ENCODE measurements around the gene SNX7. TPM values are rescaled to one million over a fixed set of nuclear protein-coding genes. Genes with fewer than 3 reads are reported as not detected.

SNX7 gene
- total and polyA plus RNA-seq, 2 donors (not counting 3 experiments of a cell fraction or from before 2014, with no cell fraction given) = 22.4 to 37.9 TPM

DNA sequence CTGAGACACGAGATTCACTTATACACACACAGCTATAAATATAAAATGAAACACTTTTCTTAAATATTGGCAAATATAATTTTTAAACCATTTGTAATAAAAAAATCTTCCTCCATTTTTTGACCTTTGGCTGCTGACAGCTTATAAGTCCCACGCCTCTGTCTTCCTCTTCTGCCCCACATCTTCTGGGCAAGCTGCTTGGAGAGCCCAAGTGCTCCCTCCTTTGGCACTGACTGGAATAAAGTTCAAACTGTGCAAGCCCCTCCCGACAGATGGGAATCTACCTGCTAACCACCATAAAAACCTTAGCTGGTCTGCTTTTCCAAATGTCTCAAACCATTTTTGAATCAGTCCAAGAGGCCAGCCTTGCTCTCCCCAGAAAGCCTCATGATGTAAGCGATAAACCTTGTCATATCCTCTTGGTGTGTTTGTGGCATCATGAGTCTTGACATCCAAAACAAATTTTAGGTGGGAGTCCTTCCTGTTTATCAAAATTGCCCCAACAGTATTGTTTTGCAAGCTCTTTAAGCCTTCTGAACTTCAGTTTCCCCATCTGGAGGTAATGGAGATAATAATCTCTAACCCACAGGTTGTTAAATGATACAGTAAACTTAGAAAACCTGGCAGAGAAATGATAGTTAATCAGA is 99.8 kb downstream of the SNX7 start:
- DNase-seq (ENCODE audit: low read depth, low spot score) (no peak), FAIRE-seq (no peak)
- H3K27me3 ChIP-seq (ENCODE audit: control insufficient read depth in 2 of 2, insufficient read depth in 2 of 2, low read length in 2 of 2) = no peaks in the 10 kb centered on the region
- no TSS peak for BruUV-seq (replicated peaks)
- CTCF ChIA-PET = interaction anchor here (1.1 to 5.9 kb wide), 2 partner anchors 10 to 13 kb away, joined by 3 to 41 read pairs; no protein-coding TSS in a partner anchor
- no peak overlapping the region for H3K27ac ChIP-seq (ENCODE audit: insufficient read depth, low read depth, low read length)
- TF ChIP-seq, protein P1, sequence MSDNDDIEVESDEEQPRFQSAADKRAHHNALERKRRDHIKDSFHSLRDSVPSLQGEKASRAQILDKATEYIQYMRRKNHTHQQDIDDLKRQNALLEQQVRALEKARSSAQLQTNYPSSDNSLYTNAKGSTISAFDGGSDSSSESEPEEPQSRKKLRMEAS (IDR thresholded peaks at IDR 0.05; ENCODE audit: insufficient read depth, insufficient read length) = no peak
- no peak for TF ChIP-seq POLR2A (IDR thresholded peaks at IDR 0.05; ENCODE audit: low read depth, low read length)
- no peak for TF ChIP-seq EZH2 (IDR thresholded peaks at IDR 0.05; ENCODE audit: borderline replicate concordance, low read depth, low read length, severe bottlenecking)
- no peak for TF ChIP-seq POLR2AphosphoS5 (IDR thresholded peaks at IDR 0.05; ENCODE audit: insufficient read depth, low read depth, low read length)
- TF ChIP-seq JUN (IDR thresholded peaks at IDR 0.05; ENCODE audit: borderline replicate concordance, insufficient read depth, insufficient read length, low read depth) = no peak
- no peak for TF ChIP-seq FOS (IDR thresholded peaks at IDR 0.05; ENCODE audit: borderline replicate concordance, insufficient read depth, low read length)
- no peak for TF ChIP-seq MYC (IDR thresholded peaks at IDR 0.05; ENCODE audit: low read depth, low read length)
- no peak for TF ChIP-seq GATA2 (IDR thresholded peaks at IDR 0.05; ENCODE audit: insufficient read depth, insufficient read length, low read depth, low read length)
- TF ChIP-seq, protein P2, sequence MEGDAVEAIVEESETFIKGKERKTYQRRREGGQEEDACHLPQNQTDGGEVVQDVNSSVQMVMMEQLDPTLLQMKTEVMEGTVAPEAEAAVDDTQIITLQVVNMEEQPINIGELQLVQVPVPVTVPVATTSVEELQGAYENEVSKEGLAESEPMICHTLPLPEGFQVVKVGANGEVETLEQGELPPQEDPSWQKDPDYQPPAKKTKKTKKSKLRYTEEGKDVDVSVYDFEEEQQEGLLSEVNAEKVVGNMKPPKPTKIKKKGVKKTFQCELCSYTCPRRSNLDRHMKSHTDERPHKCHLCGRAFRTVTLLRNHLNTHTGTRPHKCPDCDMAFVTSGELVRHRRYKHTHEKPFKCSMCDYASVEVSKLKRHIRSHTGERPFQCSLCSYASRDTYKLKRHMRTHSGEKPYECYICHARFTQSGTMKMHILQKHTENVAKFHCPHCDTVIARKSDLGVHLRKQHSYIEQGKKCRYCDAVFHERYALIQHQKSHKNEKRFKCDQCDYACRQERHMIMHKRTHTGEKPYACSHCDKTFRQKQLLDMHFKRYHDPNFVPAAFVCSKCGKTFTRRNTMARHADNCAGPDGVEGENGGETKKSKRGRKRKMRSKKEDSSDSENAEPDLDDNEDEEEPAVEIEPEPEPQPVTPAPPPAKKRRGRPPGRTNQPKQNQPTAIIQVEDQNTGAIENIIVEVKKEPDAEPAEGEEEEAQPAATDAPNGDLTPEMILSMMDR (IDR thresholded peaks at IDR 0.05; ENCODE audit: extremely low read depth in 1 of 2, insufficient read depth in 1 of 2, low read depth in 1 of 2, low read length in 2 of 2) = no peak
- POLR2A ChIA-PET = no interaction called here
- H3K4me1 ChIP-seq (ENCODE audit: control insufficient read depth, extremely low read depth, insufficient read depth, low read length) = no peaks in the 10 kb centered on the region
- no peaks in the 10 kb centered on the region for H3K79me2 ChIP-seq (ENCODE audit: control insufficient read depth, insufficient read depth, low read length)
- dilution Hi-C loops (cut with MboI; ENCODE audit: extremely low pct_ligation_motif_present, low sequenced_read_pairs) (no loop called here), intact Hi-C loops (cut with micrococcal nuclease) (no loop called here)
- no peak overlapping the region for H3K4me3 ChIP-seq (replicated peaks in 1 of 3; ENCODE audit: insufficient read depth in 1 of 3, low read depth in 1 of 3, low read length in 3 of 3)
- H3K9me1 ChIP-seq (replicated peaks; ENCODE audit: control insufficient read depth, extremely low read depth, insufficient read depth, low read length) = no peaks in the 10 kb centered on the region
- no peak overlapping the region for H3K4me2 ChIP-seq (ENCODE audit: insufficient read depth, low read length)
- no peaks in the 10 kb centered on the region for H3K36me3 ChIP-seq (ENCODE audit: control insufficient read depth in 2 of 2, extremely low read depth in 1 of 2, insufficient read depth in 2 of 2, low read length in 2 of 2)
- H3K9me3 ChIP-seq (replicated peaks; ENCODE audit: control insufficient read depth, insufficient read depth, low read length) = no peaks in the 10 kb centered on the region
- no peaks in the 10 kb centered on the region for H4K20me1 ChIP-seq (replicated peaks; ENCODE audit: control insufficient read depth, extremely low read depth, insufficient read depth, low read length)
- H2AFZ ChIP-seq (ENCODE audit: low read depth, low read length) = no peak overlapping the region
- no peak overlapping the region for H3K9ac ChIP-seq (replicated peaks; ENCODE audit: extremely low read depth, insufficient read depth, low read length)
